OCI-LY1 (cell line): Measurements from ENCODE around the gene TOX2.

Source experiments
- H2AFZ ChIP-seq: fragments of 200-600 bp; sonication (generic), shearing (Covaris generic); 2 replicates; pipeline ENCODE4 v1.6.0; 2014; ENCODE audit warnings: antibody characterized with exemption, mild to moderate bottlenecking, low read length
- H3F3A ChIP-seq: fragments of 200-600 bp; sonication (generic), shearing (Covaris generic); 2 replicates; pipeline ENCODE4 v1.6.0; 2014; ENCODE audit warnings: mild to moderate bottlenecking, antibody characterized with exemption, low read length, moderate library complexity; ENCODE audit not compliant: insufficient read depth
- H3K27ac ChIP-seq: fragments of 200-600 bp; sonication (generic); 2 replicates; pipeline ENCODE4 v1.5.1; 2014; ENCODE audit warnings: low read length, mixed run types, mild to moderate bottlenecking, low read depth; ENCODE audit not compliant: poor library complexity, severe bottlenecking
- H3K27me3 ChIP-seq: fragments of 200-600 bp; sonication (generic); 2 replicates; pipeline ENCODE4 v1.6.0; 2014; ENCODE audit warnings: antibody characterized with exemption, mild to moderate bottlenecking, low read length, moderate library complexity; ENCODE audit not compliant: insufficient read depth
- H3K36me3 ChIP-seq: fragments of 200-600 bp; sonication (generic); 2 replicates; pipeline ENCODE4 v1.6.1; 2014; ENCODE audit warnings: mild to moderate bottlenecking, antibody characterized with exemption, low read length, moderate library complexity, mixed read lengths; ENCODE audit not compliant: insufficient read depth
- H3K4me1 ChIP-seq: fragments of 200-600 bp; sonication (generic); 2 replicates; pipeline ENCODE4 v1.5.1; 2014; ENCODE audit warnings: mild to moderate bottlenecking, low read length, moderate library complexity; ENCODE audit not compliant: insufficient read depth, severe bottlenecking
- H3K4me2 ChIP-seq: fragments of 200-600 bp; sonication (generic), shearing (Covaris generic); 2 replicates; pipeline ENCODE4 v1.6.1; 2014; ENCODE audit warnings: low read length
- H3K4me3 ChIP-seq: fragments of 200-600 bp; sonication (generic); 2 replicates; pipeline ENCODE4 v1.5.1; 2014; ENCODE audit warnings: low read length, low read depth, mild to moderate bottlenecking, mixed read lengths; ENCODE audit not compliant: poor library complexity, severe bottlenecking
- H3K79me2 ChIP-seq: fragments of 200-600 bp; shearing (Covaris generic); 2 replicates; pipeline ENCODE4 v1.6.1; 2016; ENCODE audit warnings: mixed run types, low read length, mixed read lengths; ENCODE audit not compliant: insufficient read depth
- H3K9ac ChIP-seq: fragments of 200-600 bp; sonication (generic), shearing (Covaris generic); 2 replicates; pipeline ENCODE4 v1.6.1; 2014; ENCODE audit warnings: mild to moderate bottlenecking, low read length, mixed read lengths
- H3K9me2 ChIP-seq: fragments of 200-600 bp; sonication (generic), shearing (Covaris generic); 2 replicates; pipeline ENCODE4 v1.6.1; 2014; ENCODE audit warnings: low read depth, mild to moderate bottlenecking, low read length, mixed read lengths
- H3K9me3 ChIP-seq: fragments of 200-600 bp; shearing (Covaris generic); 2 replicates; pipeline ENCODE4 v1.6.1; 2014; ENCODE audit warnings: low read length, mixed read lengths
- H4K20me1 ChIP-seq: fragments of 200-600 bp; sonication (generic), shearing (Covaris generic); 2 replicates; pipeline ENCODE4 v1.6.0; 2016; ENCODE audit warnings: mild to moderate bottlenecking, low read length; ENCODE audit not compliant: insufficient read depth
- EZH2 ChIP-seq: fragments of 200-600 bp; sonication (generic), shearing (Covaris generic); IDR thresholded peaks from 2 replicates; pipeline ENCODE4 v1.8.0; 2017; ENCODE audit warnings: borderline replicate concordance, mixed run types, mild to moderate bottlenecking, antibody characterized with exemption, low read length, moderate library complexity, mixed read lengths
- TF ChIP-seq, protein P1 (sequence below): fragments of 200-600 bp; sonication (generic), shearing (Covaris generic); IDR thresholded peaks from 2 replicates; pipeline ENCODE4 v1.5.1; 2017; ENCODE audit warnings: mild to moderate bottlenecking, antibody characterized with exemption, low read length, moderate library complexity, mixed read lengths

The TOX2 gene

DNA sequence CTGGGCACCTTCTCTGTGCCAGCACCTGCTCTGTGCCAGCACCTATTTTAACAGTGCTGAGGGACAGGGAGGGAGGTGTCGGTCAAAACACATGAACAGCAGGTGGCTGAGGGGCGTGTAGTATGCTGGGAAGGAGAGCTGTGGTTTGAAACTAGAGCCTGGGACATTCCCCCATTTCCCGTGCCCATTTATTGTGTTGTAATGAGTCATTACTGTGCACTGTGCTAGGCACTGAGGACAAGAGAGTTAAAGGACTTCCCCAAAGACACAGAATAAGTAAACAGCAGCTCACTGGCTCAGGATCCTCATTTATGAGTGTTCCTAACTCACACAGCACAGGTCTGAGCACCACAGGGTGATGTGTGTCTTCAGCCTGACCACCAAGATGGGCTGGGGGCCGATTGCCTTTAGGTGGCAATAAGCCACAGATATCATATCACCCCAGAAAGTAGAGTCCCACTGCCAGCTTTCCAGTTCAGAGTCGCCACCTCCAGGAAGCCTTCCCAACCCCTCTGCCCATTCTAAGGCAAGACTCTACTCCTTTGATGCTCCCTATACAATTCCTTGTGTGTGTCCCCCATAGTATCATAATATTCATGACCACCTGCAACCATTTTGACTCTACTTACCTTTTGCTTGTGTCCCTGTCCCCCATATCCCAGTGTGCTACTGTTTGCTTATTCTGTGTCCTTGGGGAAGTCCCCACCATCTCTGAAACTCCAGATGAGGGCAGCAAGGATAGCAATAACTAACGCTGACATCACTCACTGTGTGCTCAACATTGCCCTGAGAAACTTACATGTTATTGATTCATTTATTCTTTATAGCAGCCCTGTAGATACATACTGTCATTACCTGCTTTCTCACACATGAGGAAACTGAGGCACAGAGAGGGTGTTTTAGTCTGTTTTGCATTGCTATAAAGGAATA lies 87.3 kb downstream of the TOX2 start:
- Histone ChIP-seq H3K4me2 (no peak overlapping the region), H3K4me1 (no peaks in the 10 kb centered on the region)

DNA sequence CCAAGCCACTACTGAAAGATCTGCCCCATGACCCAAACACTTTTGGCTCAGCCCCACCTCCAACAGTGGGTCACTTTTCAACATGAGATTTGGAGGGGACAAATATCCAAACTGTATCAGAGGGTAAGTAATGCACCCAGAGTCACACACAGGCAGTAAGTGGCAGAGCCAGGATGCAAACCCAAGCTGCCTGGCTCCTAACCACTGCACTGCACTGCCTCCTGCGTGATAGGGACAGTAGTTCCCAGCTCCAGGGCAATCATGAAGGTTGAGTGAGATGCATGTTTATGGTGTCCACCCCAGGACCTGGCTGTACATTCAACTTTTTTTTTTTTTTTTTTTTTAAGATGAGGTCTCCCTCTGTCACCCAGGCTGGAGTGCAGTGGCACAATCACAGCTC lies 88.2 kb downstream of the TOX2 start:
- Histone ChIP-seq H3K79me2 (no peaks in the 10 kb centered on the region), H3F3A (no peaks in the 10 kb centered on the region), H3K4me1 (no peaks in the 10 kb centered on the region), H3K9ac (no peak overlapping the region), H2AFZ (no peak overlapping the region), H3K4me3 (no peak overlapping the region), H3K4me2 (no peak overlapping the region), H4K20me1 (no peaks in the 10 kb centered on the region), H3K27ac (no peak overlapping the region), H3K27me3 (no peaks in the 10 kb centered on the region), H3K9me3 (no peaks in the 10 kb centered on the region), H3K36me3 (no peaks in the 10 kb centered on the region), H3K9me2 (no peaks in the 10 kb centered on the region)
- no peak for TF ChIP-seq EZH2
- TF ChIP-seq, protein P1, sequence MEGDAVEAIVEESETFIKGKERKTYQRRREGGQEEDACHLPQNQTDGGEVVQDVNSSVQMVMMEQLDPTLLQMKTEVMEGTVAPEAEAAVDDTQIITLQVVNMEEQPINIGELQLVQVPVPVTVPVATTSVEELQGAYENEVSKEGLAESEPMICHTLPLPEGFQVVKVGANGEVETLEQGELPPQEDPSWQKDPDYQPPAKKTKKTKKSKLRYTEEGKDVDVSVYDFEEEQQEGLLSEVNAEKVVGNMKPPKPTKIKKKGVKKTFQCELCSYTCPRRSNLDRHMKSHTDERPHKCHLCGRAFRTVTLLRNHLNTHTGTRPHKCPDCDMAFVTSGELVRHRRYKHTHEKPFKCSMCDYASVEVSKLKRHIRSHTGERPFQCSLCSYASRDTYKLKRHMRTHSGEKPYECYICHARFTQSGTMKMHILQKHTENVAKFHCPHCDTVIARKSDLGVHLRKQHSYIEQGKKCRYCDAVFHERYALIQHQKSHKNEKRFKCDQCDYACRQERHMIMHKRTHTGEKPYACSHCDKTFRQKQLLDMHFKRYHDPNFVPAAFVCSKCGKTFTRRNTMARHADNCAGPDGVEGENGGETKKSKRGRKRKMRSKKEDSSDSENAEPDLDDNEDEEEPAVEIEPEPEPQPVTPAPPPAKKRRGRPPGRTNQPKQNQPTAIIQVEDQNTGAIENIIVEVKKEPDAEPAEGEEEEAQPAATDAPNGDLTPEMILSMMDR: no peak

More for the DNA sequence above, 87.3 kb downstream of the TOX2 start:
- H3K9me2 ChIP-seq: no peaks in the 10 kb centered on the region
- no peak overlapping the region for H2AFZ ChIP-seq
- no peak overlapping the region for H3K9ac ChIP-seq
- H3K27ac ChIP-seq: no peak overlapping the region
- no peaks in the 10 kb centered on the region for H3K27me3 ChIP-seq
- no peaks in the 10 kb centered on the region for H3K9me3 ChIP-seq
- H3K36me3 ChIP-seq: no peaks in the 10 kb centered on the region
- TF ChIP-seq, protein P1: no peak
- no peak for TF ChIP-seq EZH2
- H3F3A ChIP-seq: no peaks in the 10 kb centered on the region
- H4K20me1 ChIP-seq: no peaks in the 10 kb centered on the region
- no peaks in the 10 kb centered on the region for H3K79me2 ChIP-seq
- no peak overlapping the region for H3K4me3 ChIP-seq

DNA sequence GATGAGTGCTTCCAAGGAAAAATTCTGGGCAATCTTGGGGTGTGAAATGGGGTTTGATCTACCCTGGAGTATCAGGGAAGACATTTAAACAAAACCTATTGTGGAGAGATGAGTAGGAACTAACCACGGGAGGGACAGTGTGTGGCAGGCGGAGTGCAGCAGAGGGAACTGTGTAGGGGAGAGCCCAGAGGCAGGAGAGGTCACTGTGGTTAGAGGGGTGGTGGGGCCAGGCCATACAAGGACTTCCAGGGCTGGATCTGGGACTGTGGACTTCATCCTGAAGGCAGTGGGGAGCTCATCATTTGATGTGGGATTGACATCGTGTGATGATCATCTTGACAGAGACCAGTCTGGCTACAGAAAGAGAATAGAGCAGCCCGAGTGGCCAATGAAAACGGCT lies 89.0 kb downstream of the TOX2 start:
- Histone ChIP-seq H3K4me2 (no peak overlapping the region), H3K9me2 (no peaks in the 10 kb centered on the region), H4K20me1 (no peaks in the 10 kb centered on the region), H3K9ac (no peak overlapping the region), H3K9me3 (no peaks in the 10 kb centered on the region), H3F3A (no peaks in the 10 kb centered on the region), H3K27ac (no peak overlapping the region), H3K4me3 (no peak overlapping the region), H3K4me1 (peaks cover under 1% of the 10 kb centered on the region), H3K27me3 (no peaks in the 10 kb centered on the region), H2AFZ (no peak overlapping the region), H3K79me2 (no peaks in the 10 kb centered on the region), H3K36me3 (no peaks in the 10 kb centered on the region)
- TF ChIP-seq, protein P1: no peak
- TF ChIP-seq EZH2: no peak
